ENCODE results near the gene KIF19.

Gene KIF19

DNA sequence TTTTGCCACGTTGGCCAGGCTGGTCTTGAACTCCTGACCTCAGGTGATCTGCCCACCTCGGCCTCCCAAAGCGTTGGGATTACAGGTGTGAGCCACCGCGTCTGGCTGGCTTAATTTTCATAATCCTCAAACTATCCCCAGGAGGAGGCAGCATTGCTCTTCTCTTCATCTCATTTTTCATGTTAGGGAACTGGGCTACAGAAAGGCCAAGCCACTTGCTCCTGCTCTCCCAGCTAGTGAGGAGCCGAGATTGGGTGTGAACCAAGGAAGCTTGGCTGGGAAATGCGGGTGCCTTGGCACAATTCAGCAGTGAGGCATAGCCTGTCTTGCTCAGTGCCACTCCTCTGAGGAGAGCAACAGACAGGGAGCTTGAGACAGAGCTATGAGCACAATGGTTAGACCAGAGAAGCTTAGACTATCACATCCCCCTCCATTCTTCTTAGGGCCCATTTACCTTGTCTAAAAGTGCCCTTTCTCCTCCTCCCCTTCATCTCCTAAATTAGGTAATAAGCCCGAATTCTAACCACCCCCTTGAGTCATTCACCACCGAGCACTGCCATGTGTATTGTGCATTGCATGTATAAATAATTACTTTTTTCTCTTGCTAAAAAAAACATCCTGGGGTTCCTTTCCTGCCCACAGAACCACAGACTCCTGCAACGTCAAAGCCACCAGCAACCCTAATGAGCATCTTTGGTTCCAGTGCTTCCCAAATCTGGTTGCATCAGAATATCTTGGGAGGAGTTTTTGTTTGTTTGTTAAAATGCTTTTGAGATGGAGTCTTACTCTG is 20.0 kb upstream of the KIF19 start:
- DNase-seq (ENCODE audit: low read depth): no peak

DNA sequence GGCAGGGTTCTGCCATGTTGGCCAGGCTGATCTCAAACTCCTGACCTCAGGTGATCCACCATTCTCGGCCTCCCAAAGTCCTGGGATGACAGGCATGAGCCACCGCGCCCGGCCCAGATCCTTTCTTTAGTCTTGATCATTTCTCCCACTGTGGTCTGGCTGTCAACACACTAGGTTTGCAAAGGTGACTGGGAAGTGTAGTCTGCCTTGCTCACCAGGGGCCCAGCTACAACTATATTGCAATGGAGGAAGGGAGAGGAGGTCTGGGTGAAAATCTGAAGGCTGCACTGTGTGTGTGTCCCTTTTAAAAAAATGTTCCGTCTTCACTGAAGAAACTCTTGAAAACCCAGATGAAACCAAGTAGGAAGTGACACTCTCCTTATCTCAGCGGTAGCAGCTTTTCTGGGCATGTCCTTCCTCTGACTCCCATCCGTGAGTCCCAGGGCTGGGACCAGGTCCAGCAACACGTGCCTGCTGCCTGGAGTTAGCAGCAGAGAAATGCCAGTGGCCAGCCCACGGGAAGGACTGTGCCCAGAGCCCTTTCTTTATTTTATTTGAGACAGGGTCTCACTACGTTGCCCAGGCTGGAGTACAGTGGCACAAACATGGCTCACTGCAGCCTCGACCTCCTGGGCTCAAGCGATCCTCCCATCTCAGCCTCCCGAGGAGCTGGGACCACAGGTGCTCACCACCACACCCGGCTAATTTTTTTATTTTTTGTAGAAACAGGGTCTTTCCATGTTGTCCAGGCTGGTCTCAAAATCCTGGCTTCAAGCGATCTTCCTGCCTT is 17.8 kb upstream of the KIF19 start:
- DNase-seq (ENCODE audit: low read depth): no peak

DNA sequence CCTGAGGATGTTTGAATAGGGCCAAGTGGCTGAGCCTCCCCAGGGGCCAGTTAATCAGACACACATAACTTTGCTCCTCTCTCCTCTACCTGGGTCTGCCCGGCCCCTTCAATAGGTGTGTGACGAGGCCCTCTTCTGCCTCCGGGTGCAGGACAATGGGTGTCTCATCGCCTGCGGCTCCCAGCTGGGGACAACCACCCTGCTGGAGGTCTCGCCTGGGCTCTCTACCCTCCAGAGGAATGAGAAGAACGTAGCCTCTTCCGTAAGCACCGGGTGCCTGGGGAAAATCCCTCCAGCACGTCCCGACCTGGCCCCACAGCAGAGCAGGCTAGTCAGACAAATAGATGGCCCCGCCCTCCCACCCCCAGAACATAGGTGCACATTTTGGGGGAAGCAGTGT is 16.1 kb upstream of the KIF19 start:
- no peak for DNase-seq (ENCODE audit: low read depth)

DNA sequence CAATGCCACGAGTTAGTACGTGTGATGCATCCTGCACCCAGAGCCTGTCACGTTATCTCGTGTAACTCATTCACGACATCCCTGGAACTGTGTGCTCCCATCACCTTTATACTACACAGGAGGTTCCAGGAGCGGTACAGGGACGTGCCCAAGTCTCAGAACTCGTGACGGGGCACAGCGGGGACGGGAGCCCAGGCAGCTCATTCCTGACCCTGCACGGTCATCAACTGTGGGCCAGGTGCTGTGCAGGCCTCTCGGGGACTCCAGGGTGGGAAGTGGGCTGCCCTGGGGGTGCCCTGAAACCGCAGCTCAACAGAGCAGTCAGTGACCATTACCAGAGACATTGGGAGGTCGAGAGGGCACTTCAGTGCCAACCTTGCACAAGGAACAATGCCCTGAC is 11.1 kb upstream of the KIF19 start:
- no peak for DNase-seq (ENCODE audit: low read depth)

DNA sequence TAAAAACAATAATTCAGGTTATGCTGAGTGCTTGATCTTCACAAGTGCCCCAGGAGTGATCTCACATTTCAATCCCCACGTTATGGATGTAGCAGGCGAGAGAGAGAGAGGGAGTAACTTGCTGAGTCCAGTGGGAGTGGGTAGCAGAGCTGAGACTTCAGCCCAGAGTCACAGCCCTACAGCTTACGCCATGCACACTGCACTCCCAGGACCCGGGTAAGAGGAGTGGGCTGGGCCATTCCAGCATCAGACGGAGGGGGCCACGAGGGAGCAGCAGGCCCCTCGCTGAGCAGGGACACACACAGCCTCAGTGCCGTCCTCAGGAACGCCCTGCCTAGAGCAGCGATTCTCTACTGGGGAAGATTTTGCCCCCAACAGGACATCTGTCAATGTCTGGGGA is 9.8 kb upstream of the KIF19 start:
- DNase-seq (ENCODE audit: low read depth): no peak

DNA sequence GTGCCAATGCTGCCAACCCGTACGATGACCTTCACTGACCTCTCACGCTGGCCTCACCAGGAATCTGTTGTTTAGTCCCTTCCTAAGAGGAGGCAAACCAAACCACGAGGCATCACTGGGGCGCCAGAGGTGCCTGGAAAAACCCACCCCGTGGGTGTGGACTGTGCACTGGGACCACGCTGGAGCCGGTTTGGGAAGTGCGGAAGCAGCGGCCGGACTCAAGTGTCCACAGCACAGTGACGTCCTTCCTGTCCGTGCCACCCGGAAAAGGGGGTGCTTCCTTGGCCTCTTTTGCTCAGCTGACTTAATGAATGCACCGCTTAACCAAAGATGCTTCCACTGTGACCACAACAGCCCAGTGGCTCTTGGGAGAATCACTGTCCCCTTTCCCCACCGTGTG is 9.0 kb upstream of the KIF19 start:
- no peak for DNase-seq (ENCODE audit: low read depth)

DNA sequence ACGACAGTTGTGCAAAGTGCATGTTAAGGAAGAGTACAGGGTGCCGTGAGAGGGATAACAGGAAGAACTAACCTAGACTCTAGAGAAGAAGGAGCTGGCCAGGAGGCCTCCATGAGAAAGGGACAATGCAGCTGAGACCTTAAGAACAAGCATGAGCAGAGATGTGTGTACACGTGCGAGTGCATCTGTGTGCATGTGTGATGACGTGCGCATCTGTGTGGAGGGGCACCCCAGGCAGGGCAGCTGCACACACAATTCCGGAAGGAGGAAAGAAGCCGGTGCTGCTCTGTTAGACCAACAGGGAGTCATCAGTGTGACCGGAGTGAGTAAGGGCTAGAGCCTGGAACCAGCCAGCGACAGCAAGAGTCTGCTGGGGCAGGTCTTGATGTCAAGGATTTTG is 7.6 kb upstream of the KIF19 start:
- DNase-seq (ENCODE audit: low read depth): no peak

DNA sequence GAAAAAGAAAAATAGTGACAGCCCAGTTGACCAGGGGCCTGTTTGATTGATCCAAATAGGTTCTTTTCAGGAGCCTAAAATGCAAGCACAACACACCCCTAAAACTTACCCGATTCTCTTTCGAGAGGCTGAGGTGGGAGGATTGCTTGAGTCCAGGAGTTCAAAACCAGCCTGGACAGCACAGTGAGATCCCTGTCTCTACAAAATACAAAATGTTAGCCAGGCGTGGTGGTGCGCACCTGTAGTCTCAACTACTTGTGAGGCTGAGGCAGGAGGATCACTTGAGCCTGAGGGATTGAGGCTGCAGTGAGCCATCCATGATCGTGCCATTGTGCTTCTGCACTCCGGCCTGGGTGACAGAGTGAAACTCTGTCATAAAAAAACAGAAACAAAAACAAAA is 1.5 kb upstream of the KIF19 start:
- no peak for DNase-seq (ENCODE audit: low read depth)

DNA sequence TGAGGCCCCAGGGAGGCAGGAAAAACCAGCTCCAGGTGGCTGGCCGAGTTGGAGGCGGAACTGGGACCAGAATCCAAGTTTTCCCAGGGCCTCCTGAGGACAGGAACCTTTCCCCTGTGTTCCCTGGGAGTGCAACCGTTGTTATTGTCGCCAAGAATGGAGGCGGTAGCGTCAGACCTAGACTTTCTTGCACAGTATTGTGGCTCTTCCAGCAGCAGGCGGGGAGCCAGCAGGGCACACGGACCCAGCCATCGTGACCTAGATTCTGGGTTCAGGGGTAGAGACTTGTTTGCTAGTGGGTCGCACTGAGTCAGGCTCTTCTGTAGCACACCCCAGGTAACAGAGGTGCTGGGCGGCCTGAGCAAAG is 667 bp upstream of the KIF19 start:
- DNase-seq (ENCODE audit: low read depth): no peak

DNA sequence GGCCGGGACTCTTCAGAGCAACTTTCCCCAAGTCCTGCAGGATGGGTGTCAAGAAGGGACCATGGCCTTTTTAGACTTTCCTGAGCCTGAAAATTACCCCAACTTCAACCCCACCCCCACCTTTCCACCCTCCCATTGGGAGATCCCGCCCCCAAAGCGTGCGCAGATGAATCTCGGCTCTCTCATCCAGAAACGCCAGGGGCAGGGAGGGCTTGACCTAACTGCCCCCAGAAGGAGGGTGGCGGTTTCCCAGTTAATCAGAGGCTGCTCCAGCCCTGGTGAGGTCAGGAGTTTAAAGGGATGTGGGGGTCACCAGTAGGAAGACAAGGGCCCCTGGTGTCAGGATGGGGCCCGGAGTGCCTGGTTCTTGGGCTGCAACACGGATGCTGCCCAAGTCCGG is 480 bp downstream of the KIF19 start:
- DNase-seq (ENCODE audit: low read depth): no peak

DNA sequence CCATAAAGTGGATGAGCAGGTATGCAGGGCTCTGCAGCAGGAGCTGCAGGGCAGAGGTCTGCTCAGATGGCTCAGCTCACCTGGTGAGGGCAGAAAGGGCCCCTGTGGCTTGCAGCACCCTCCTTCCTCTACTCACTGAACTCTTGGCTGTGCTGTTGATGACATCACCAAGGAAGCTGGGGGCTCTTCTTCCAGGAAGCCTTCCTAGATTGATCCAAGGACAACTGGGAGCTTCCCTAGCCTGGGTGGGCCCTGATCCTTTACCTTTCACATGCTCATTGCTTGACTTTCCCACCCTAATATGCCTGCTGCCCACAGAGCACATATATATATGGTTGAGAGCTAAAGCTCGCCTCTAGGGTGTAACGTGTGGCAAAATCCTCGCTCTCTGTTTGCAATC is 2.5 kb downstream of the KIF19 start:
- DNase-seq (ENCODE audit: low read depth): no peak

DNA sequence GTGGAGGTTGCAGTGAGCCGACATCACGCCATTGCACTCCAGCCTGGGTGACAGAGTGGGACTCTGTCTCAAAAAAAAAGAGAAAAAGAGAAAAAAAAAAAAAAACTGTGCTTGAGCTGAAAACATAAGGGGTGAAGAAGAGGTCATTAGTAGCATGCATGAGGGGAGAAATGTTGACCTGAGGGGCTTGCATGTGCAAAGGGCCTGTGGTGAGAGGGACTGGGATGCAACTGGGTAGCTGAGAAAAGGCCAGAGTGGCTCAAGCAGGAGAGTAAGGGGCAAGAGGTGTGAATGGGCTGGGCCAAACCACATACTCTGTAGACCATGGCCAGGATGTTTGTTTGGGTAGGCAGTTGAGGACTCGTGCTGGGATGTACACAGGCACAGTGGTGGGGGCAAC is 3.4 kb downstream of the KIF19 start:
- DNase-seq (ENCODE audit: low read depth): no peak

DNA sequence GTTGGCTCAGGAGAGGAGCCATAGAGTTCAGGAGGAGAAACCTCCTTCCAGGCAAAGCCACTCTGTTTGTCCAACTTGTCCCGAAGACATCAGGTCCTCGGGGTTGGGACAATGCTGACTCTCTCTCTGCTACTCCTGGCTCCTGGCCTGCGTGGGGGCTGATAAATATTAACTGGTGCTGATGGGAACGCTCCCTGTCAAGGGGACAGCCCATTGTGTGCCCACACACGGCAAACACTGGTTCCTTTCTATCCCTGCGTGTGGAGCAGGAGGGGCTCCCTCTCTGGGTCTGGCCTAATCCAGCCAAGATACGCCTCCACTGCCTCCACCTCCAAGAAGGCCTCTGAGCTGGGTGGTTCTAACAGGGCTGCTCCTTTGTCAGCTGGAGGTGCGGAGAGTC is 4.4 kb downstream of the KIF19 start:
- DNase-seq (ENCODE audit: low read depth): no peak

DNA sequence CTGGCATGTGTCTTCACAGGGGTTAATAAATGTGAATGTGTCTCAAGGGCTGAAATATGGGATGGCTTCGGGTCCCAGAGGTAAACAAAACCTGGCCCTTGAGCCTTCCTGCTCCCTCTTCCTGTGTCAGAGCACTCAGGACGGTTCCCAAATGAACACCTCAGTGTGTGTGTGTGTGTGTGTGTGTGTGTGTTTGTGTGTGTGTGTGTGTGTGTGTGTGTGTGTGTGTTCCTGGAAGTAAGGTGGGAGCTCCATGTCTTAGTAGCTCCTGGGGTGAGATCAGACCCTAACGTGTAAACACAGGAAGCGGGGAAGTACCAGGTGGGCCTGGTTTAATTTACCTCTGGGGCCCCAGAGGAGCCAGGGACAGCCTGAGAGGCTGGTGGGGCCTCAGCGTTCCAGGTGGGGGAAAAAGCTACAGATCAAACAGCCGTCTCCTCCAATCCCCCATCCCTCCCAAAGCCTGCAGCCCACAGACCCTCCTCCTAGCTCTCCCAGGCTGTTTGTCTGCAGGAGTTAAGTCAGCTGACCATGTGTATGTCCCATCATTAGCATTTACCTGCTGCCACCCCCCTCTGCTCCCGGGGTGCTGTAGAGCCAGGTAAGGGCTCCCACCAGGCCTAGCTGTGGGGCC is 6.1 kb downstream of the KIF19 start:
- DNase-seq (ENCODE audit: low read depth): no peak

DNA sequence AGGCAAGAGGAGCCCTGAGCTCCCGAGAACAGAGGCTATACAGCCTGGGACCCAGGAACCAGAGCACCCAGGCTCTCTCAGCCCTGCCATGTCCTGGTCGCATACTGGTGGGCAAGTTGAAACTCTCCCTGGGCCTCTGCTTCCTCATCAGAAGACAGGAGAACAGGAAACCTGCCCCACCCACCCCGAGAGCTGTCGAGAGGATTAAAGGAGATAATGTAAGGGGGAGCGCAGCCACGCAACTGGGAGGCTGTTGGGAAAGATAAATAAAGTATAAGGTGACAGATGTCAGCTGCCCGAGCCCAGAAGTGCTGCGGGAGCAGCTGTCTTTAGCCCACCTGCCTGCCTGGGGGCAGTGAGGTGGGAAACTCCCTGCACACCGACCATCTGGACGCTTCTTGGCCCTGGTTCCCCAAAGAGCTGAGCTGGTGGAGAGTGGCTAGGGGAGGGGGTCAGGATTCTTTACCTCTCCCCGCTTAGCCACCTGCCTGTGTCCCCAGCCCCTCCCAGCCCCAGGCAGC is 6.8 kb downstream of the KIF19 start:
- DNase-seq (ENCODE audit: low read depth): no peak

DNA sequence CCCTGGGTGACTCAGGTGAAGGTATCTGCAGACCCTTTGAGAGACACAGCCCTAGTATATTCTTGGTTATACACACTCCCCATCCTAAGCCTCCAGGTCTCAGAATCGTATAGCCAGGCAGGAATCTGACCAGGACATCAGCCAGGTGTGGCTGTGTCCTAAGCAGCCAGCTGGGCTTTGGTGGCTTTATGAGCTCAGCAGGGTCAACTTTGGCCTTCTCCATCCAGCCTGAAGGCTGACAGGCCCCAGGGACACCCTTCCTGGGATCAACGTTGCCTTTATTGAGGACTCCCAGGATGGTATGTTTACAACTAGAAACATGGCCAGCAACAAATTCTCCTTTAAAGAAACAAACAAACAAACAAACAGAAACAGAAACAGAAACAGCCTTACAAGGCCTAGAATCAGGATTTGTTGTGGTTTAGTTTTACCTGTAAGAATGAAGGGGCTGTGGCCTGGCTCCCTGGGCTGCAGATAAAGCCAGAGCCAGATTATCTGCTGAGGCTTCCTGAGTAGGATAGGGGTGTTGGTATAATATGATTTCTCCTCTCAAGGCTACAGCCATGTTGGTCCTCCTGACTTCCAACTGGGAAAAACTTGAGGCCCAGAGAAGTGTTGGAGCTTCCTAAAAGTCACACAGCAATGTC is 8.5 kb downstream of the KIF19 start:
- DNase-seq (ENCODE audit: low read depth): no peak

DNA sequence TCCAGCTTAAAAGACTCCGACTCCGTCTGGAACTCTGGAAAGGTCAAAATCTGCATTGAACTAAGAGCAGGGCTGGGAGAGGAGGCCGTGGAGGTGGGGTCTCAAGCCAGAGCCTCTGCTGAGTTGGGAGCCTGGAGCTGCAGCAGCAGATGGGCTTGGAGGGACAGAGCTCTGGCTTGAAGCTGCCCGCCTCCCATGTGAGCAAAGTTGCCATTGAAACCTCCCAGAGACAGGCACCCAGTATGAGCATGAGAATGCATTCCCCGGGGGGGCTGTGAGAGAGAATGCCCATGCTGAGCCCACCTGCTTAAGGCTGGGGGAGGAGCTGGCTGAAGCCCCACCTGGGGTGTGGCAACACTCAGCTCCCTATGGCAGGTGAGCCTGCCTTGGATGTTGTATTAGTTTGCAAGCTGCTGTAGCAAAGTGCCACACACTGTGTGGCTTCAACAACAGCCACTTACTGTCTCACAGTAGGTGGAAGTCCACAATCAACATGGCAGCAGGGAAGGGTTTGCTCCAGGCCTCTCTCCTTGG is 9.6 kb downstream of the KIF19 start:
- no peak for DNase-seq (ENCODE audit: low read depth)

DNA sequence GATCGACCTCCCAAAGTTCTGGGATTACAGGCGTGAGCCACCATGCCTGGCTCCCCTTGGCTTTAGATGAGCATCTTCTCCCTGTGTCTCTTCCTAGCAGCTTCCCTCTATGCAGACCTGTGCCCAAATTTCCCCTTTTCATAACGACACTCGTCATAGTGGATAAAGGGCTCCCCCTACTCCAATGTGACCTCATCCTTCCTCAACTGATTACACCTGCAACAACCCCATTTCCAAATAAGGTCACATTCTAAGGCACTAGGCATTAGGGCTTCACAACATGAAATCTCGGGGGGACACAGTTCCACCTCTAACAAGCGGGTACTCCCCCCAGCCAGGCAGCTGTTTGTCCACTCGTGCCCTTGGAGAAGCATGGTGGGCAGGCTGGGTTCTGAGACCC is 10.3 kb downstream of the KIF19 start:
- no peak for DNase-seq (ENCODE audit: low read depth)

DNA sequence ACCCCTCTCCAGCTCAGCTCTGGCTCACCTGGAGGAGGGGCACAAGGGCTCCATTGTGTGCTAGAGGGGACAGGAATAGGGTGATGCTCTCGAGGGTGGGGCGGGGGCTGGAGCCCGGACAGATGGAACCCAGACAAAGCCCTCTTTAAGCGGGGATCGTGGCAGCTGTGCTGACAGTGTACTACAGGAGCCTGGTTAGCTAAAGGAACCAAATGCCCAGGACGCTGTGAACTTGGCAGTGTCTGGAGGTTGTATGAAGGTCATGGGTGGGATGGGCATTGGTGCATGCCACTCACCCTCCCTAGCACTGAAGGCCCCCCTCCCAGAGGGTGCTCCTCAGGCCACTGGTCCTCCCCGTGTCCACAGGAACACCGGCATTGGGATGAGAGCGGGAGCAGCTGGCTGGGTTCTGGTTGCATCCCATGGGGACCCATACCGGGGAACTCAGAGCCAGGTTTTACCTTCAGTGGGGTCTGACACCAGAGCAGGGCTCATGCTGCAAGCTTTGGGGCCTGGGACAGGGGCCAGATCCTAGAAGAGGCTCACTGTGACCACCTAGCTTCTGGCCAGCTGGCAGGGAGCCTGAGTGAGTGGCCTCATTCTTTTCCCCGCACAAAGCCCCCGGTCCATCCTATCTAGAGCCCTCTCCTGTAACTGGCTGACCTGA is 11.9 kb downstream of the KIF19 start:
- no peak for DNase-seq (ENCODE audit: low read depth)

DNA sequence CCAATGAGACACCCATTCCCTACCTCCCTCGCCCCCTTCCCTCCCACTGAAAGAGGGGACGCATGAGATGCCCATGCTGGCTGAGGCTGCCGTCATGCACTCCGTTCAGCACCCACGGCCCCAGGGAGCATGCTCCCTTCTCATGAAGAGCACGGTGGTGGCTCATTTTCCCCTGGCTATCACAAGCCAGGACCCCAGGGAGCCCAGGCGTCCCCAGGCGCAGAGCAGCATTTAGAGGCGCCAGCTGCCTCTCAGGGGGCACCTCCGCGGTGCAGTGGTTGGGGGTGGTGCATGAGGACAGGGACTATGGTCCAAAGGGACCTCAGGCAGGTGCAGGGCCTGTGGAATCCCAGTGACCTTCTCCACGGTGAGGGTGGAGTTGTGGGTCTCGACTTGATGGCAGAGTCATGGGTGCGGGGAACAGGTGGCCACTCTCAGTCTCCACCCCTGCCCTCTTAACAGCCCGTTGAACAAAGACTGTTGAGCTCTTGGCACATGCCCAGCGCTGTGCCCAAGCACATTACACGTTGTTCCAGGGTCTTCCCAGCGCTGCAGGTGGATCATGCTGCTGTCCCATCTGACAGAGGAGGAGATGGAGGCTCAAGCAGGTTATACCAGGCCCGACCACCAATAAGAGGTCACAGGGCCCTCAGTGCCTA is 13.6 kb downstream of the KIF19 start:
- no peak for DNase-seq (ENCODE audit: low read depth)

DNA sequence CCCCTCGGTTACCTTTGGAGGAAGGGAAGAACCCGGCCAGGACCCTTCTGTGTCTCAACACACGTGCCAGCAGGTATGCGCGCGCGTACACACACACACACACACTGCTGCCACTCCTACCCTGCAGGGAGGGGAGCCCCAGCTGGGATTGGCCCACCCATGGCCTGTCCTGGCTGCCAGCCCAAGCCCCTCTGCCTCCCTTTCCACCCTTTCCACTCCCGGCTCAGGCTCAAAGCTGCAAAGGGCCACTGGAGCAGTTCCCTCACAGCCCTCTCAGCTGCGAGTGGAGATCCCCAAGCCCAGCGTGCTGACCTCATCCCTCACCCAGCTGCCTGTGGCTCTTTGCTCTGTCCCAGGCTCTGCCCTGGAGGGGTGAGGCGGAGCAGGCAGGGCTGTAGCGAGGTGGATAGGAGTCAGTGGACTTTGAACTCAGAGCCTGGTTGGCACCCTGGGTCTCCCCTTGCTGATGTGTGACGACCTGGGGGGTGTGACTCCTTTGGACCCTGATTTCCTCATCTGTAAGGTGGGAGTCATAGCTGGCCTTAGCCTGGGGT is 14.5 kb downstream of the KIF19 start:
- no peak for DNase-seq (ENCODE audit: low read depth)
